ENCODE data around the gene C3orf80.

C3orf80 gene

DNA sequence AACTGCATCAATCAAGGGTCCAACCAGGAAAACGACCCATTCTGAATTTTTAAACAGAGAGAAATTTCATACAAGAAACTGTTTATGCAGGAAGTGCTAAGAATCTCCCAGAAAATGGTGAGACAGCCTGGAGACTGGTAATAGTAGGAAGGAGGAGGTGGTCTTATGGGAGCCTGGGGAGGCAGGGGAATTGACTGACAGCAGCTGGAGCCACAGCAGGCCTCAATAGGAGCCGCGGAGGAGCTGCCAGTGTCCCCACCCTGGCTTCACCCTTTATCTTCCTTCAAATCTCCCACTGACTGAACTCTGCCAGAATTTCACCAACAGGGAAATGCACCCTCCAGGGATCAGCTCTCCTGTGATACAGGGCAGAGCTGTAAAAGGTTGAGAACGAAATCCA is 7.5 kb upstream of the C3orf80 start:
- TF ChIP-seq, protein P1, sequence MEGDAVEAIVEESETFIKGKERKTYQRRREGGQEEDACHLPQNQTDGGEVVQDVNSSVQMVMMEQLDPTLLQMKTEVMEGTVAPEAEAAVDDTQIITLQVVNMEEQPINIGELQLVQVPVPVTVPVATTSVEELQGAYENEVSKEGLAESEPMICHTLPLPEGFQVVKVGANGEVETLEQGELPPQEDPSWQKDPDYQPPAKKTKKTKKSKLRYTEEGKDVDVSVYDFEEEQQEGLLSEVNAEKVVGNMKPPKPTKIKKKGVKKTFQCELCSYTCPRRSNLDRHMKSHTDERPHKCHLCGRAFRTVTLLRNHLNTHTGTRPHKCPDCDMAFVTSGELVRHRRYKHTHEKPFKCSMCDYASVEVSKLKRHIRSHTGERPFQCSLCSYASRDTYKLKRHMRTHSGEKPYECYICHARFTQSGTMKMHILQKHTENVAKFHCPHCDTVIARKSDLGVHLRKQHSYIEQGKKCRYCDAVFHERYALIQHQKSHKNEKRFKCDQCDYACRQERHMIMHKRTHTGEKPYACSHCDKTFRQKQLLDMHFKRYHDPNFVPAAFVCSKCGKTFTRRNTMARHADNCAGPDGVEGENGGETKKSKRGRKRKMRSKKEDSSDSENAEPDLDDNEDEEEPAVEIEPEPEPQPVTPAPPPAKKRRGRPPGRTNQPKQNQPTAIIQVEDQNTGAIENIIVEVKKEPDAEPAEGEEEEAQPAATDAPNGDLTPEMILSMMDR (conservative IDR thresholded peaks at IDR 0.05): no peak
- no peak for TF ChIP-seq ZFX (IDR thresholded peaks at IDR 0.05)

DNA sequence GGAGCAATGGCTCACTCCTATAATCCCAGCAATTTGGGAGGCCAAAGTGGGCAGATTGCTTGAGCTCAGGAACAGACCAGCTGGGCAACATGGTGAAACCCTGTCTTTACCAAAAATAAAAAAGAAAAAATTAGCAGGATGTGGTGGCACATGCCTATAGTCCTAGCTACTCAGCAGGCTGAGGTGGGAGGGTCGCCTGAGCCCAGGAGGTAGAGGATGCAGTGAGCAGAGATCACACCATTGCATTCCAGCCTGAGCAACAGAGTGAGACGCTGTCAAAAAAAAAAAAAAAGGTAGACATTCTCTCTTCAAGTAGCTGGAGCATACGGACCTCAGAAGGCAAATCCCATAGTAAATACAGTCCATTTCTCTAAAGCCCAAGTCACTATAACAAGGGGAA is 7.1 kb upstream of the C3orf80 start:
- TF ChIP-seq ZFX (IDR thresholded peaks at IDR 0.05): no peak
- TF ChIP-seq, protein P1 (conservative IDR thresholded peaks at IDR 0.05): no peak
- H3K27ac ChIP-seq: no peak overlapping the region

More for the DNA sequence above, 7.5 kb upstream of the C3orf80 start:
- no peak overlapping the region for H3K27ac ChIP-seq

- no peak overlapping the region for H3K27ac ChIP-seq
- TF ChIP-seq, protein P1 (conservative IDR thresholded peaks at IDR 0.05): no peak
- no peak for TF ChIP-seq ZFX (IDR thresholded peaks at IDR 0.05)
Measured at GRCh38 chr3:160220038-160220437, 5.2 kb upstream of the C3orf80 start.

DNA sequence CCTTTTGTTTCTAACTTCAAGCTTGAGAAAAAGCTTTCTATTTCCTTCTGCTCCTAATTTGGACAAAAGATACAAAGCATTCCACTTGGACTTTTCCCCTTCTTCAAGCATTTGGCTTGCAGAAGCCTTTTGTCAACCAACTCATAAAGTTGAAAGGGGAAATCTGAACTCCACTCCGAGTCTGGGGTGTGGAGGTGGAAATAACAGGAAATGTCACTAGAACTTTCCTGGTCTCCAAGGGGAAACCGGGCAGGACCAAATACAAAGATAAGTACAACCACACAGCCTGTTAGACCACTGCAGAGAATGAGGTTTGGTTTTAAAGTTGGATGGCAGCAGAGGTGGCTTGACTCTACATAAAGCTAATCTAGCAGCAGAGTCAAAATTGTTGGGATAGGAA is 4.2 kb upstream of the C3orf80 start:
- TF ChIP-seq, protein P1 (conservative IDR thresholded peaks at IDR 0.05): no peak
- no peak for TF ChIP-seq ZFX (IDR thresholded peaks at IDR 0.05)
- no peak overlapping the region for H3K27ac ChIP-seq

- no peak for TF ChIP-seq ZFX (IDR thresholded peaks at IDR 0.05)
- TF ChIP-seq, protein P1 (conservative IDR thresholded peaks at IDR 0.05): no peak
- no peak overlapping the region for H3K27ac ChIP-seq
Measured at GRCh38 chr3:160224256-160224655, 966 bp upstream of the C3orf80 start.

DNA sequence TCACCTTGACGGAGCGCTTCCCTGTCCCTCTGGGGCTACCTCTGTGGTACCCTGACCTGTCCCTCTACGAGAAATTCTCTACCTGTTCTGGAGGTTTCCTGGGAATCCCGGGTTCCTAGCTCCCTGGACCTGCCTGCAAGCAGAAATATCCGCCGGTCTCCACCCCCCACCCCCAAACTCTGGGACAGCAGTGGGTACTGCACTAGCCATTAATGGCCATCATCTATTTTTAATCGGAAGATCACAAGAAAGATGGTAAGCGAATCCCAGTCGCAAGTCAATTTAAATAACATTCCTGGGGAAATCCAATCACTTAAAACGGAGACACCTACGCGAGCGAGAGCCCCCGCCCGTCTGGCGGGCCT is 429 bp upstream of the C3orf80 start:
- H3K27ac ChIP-seq: no peak overlapping the region; the same call in 1 of the 2 replicates
- TF ChIP-seq, protein P1 (conservative IDR thresholded peaks at IDR 0.05): no peak
- TF ChIP-seq ZFX (IDR thresholded peaks at IDR 0.05): no peak

DNA sequence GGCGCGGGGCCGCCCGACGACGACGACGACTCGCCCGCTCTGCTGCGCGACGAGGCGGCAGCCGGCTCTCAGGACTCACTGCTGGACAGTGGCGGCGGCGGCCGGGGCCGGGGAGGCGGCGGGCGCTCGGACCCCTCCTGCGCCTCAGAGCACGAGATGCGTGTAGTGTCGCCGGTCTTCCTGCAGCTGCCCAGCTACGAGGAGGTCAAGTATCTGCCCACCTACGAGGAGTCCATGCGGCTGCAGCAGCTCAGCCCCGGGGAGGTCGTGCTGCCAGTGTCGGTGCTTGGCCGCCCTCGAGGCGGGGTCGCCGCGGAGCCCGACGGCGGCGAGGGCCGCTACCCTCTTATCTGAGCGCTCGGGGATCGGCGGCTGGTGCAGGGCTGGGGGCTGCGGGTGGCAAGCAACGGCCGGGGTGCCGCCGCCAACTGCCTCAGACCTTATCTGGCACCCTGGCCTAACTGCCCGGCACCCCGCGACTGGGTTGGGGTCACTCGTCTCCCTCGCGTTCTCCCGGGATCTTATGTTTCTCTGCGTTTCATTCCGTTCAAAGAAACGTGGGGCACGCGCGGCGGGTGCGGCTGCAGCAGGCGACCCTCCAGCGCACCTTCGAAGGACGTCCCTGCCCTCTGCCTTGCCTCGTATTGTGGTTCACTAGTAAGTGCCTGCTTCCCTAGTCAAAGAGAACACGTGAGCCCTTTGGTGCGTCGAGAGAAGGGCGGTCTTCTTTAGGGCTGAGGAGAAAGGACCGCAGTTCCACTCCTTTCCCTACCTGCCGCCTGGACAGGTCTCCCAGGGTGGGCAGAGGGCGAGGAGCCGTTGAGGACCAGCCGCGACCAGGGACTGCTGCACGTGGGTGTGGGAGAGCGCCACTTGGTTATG is 1.0 kb downstream of the C3orf80 start:
- peak overlapping the region; percentile 43 for H3K27ac ChIP-seq
- no peak for TF ChIP-seq ZFX (IDR thresholded peaks at IDR 0.05)
- TF ChIP-seq, protein P1 (conservative IDR thresholded peaks at IDR 0.05): no peak

All from C4-2B (cell line).